ENCODE data around the gene ADAP2. TPM values are rescaled to one million over a fixed set of nuclear protein-coding genes. Genes with fewer than 3 reads are reported as not detected.
A peak's percentile ranks its signal among the peaks of the same experiment; 100 is the strongest.
"Not testable (repeated sequence)": the region's sequence is repeated elsewhere in the genome, so short reads cannot be mapped to it uniquely, and the experiment has no call there.

ADAP2 gene
- polyA plus RNA-seq, 3 donors, result 2.3 to 2.8 (median 2.4) TPM

- peak in 2 of 3 donors; percentile 41 to 49 for DNase-seq (ENCODE audit: low read depth in 3 of 3, low spot score in 2 of 3)
Measured at GRCh38 chr17:30969989-30970830, 48.5 kb downstream of the ADAP2 start.

- peak; percentile 56 to 72 (median 66) for DNase-seq (ENCODE audit: low read depth in 3 of 3, low spot score in 2 of 3)
Measured at GRCh38 chr17:30970831-30971567, 49.3 kb downstream of the ADAP2 start, which contains the start of gene RNF135. Gene RNF135 (plus strand): TSS chr17:30971039. CDS start chr17:30971074, 35 bp downstream.

GRCh38 chr17:30975042-30975820 is 53.5 kb downstream of the ADAP2 start:
- no peak for DNase-seq (ENCODE audit: low read depth in 3 of 3, low spot score in 2 of 3)

GRCh38 chr17:30979919-30980318 is 58.2 kb downstream of the ADAP2 start:
- DNase-seq (ENCODE audit: low read depth in 3 of 3, low spot score in 2 of 3), result not testable (repeated sequence)

- DNase-seq (ENCODE audit: low read depth in 3 of 3, low spot score in 2 of 3), result no peak
Measured at GRCh38 chr17:30981531-30982519, 60.1 kb downstream of the ADAP2 start.

GRCh38 chr17:30982855-30983254 is 61.1 kb downstream of the ADAP2 start:
- DNase-seq (ENCODE audit: low read depth in 3 of 3, low spot score in 2 of 3), result no peak

- DNase-seq (ENCODE audit: low read depth in 3 of 3, low spot score in 2 of 3), result no peak
Measured at GRCh38 chr17:30990458-30990857, 68.7 kb downstream of the ADAP2 start.

- no peak for DNase-seq (ENCODE audit: low read depth in 3 of 3, low spot score in 2 of 3)
Measured at GRCh38 chr17:30992551-30992950, 70.8 kb downstream of the ADAP2 start.

- no peak for DNase-seq (ENCODE audit: low read depth in 3 of 3, low spot score in 2 of 3)
Measured at GRCh38 chr17:30995347-30995746, 73.6 kb downstream of the ADAP2 start.

- DNase-seq (ENCODE audit: low read depth in 3 of 3, low spot score in 2 of 3), result no peak
Measured at GRCh38 chr17:30996486-30996885, 74.7 kb downstream of the ADAP2 start.

- DNase-seq (ENCODE audit: low read depth in 3 of 3, low spot score in 2 of 3), result no peak
Measured at GRCh38 chr17:30997270-30997669, 75.5 kb downstream of the ADAP2 start.

GRCh38 chr17:30997842-30998241 is 76.1 kb downstream of the ADAP2 start:
- no peak for DNase-seq (ENCODE audit: low read depth in 3 of 3, low spot score in 2 of 3)

- no peak for DNase-seq (ENCODE audit: low read depth in 3 of 3, low spot score in 2 of 3)
Measured at GRCh38 chr17:31002047-31002446, 80.3 kb downstream of the ADAP2 start.

- DNase-seq (ENCODE audit: low read depth in 3 of 3, low spot score in 2 of 3), result no peak
Measured at GRCh38 chr17:31003225-31003866, 81.6 kb downstream of the ADAP2 start.

GRCh38 chr17:31004160-31004559 is 82.4 kb downstream of the ADAP2 start:
- DNase-seq (ENCODE audit: low read depth in 3 of 3, low spot score in 2 of 3), result no peak

GRCh38 chr17:31007695-31008373 is 86.1 kb downstream of the ADAP2 start:
- no peak for DNase-seq (ENCODE audit: low read depth in 3 of 3, low spot score in 2 of 3)

GRCh38 chr17:31008374-31009041 is 86.8 kb downstream of the ADAP2 start:
- peak; percentile 36 to 49 (median 36) for DNase-seq (ENCODE audit: low read depth in 3 of 3, low spot score in 2 of 3)
